ENCODE measurements around the gene PAH. TPM values are rescaled to one million over a fixed set of nuclear protein-coding genes. Genes with fewer than 3 reads are reported as not detected.

PAH gene
- total RNA-seq, 1 experiment from 2014 or later, result not detected

DNA sequence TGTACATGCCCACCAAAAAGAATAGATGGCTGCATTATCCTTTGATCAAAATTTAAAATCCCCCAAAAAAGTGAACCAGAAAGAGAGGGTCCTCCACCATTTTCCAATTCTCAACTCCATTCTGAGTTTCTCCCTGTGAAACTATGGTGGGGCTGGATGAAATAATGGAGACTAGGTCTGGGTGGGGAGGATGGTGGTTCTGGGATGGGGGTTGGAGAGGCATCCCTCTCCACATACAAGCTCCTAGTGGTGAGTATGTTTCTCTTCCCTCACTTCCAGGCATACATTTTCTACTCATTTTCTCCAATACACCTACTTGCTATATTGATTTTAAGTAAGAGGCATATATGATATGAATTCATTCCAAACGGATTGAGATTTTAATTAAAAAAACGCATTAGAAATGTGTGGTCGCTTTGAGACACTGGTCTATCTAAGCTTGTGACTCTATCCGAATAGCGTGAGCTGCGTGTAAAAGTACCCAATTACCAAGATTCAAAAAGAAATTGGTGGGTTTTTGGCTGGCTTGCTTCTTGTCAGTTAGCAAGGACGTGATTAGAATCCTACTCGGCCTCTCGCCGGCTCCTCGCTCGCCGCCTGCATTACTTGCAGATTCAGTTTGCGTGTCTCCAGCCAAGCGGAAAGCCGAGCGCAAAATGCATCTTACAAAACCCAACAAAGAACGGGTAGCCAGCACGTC lies 43.9 kb upstream of the PAH start:
- ChIA-PET POLR2A (ENCODE audit: low non-redundant PET) (no interaction called here), CTCF (no interaction called here)
- no peaks in the 10 kb centered on the region for H3K4me1 ChIP-seq (ENCODE audit: insufficient read depth, low read length, poor library complexity, severe bottlenecking)
- no peaks in the 10 kb centered on the region for H3K9me3 ChIP-seq (ENCODE audit: low read depth, low read length, poor library complexity, severe bottlenecking)
- TF ChIP-seq, protein P1, sequence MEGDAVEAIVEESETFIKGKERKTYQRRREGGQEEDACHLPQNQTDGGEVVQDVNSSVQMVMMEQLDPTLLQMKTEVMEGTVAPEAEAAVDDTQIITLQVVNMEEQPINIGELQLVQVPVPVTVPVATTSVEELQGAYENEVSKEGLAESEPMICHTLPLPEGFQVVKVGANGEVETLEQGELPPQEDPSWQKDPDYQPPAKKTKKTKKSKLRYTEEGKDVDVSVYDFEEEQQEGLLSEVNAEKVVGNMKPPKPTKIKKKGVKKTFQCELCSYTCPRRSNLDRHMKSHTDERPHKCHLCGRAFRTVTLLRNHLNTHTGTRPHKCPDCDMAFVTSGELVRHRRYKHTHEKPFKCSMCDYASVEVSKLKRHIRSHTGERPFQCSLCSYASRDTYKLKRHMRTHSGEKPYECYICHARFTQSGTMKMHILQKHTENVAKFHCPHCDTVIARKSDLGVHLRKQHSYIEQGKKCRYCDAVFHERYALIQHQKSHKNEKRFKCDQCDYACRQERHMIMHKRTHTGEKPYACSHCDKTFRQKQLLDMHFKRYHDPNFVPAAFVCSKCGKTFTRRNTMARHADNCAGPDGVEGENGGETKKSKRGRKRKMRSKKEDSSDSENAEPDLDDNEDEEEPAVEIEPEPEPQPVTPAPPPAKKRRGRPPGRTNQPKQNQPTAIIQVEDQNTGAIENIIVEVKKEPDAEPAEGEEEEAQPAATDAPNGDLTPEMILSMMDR (conservative IDR thresholded peaks at IDR 0.05; ENCODE audit: low read depth, low read length), result no peak
- no peaks in the 10 kb centered on the region for H3K36me3 ChIP-seq (ENCODE audit: insufficient read depth, low read length, poor library complexity, severe bottlenecking)
- H3K4me3 ChIP-seq (ENCODE audit: low read depth, low read length, poor library complexity, severe bottlenecking), result no peak overlapping the region
- no peak for DNase-seq (ENCODE audit: low spot score)
- intact Hi-C loops (cut with micrococcal nuclease; ENCODE audit: unreplicated experiment), result no loop called here
- H3K27ac ChIP-seq (ENCODE audit: low read depth, low read length, poor library complexity, severe bottlenecking), result no peak overlapping the region
- peaks cover 100% of the 10 kb centered on the region for H3K27me3 ChIP-seq (replicated peaks; ENCODE audit: insufficient read depth, low read depth, low read length, poor library complexity)
- BruUV-seq (replicated peaks), result no TSS peak

DNA sequence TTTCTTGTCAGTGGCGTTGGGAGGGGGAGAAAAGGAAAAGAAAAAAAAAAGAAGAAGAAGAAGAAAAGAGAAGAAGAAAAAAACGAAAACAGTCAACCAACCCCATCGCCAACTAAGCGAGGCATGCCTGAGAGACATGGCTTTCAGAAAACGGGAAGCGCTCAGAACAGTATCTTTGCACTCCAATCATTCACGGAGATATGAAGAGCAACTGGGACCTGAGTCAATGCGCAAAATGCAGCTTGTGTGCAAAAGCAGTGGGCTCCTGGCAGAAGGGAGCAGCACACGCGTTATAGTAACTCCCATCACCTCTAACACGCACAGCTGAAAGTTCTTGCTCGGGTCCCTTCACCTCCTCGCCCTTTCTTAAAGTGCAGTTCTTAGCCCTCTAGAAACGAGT lies 42.3 kb upstream of the PAH start:
- no peak overlapping the region for H3K27ac ChIP-seq (ENCODE audit: low read depth, low read length, poor library complexity, severe bottlenecking)
- ChIA-PET POLR2A (ENCODE audit: low non-redundant PET) (no interaction called here), CTCF (no interaction called here)
- no peaks in the 10 kb centered on the region for H3K9me3 ChIP-seq (ENCODE audit: low read depth, low read length, poor library complexity, severe bottlenecking)
- peaks cover 100% of the 10 kb centered on the region for H3K27me3 ChIP-seq (replicated peaks; ENCODE audit: insufficient read depth, low read depth, low read length, poor library complexity)
- BruUV-seq (replicated peaks), result no TSS peak
- intact Hi-C loops (cut with micrococcal nuclease; ENCODE audit: unreplicated experiment), result no loop called here
- TF ChIP-seq EZH2 (IDR thresholded peaks at IDR 0.05; ENCODE audit: borderline replicate concordance, low read depth, low read length, poor library complexity, severe bottlenecking), result no peak
- TF ChIP-seq, protein P1 (conservative IDR thresholded peaks at IDR 0.05; ENCODE audit: low read depth, low read length), result no peak
- no peak for DNase-seq (ENCODE audit: low spot score)
- no peaks in the 10 kb centered on the region for H3K4me1 ChIP-seq (ENCODE audit: insufficient read depth, low read length, poor library complexity, severe bottlenecking)
- H3K4me3 ChIP-seq (ENCODE audit: low read depth, low read length, poor library complexity, severe bottlenecking), result no peak overlapping the region
- H3K36me3 ChIP-seq (ENCODE audit: insufficient read depth, low read length, poor library complexity, severe bottlenecking), result no peaks in the 10 kb centered on the region

DNA sequence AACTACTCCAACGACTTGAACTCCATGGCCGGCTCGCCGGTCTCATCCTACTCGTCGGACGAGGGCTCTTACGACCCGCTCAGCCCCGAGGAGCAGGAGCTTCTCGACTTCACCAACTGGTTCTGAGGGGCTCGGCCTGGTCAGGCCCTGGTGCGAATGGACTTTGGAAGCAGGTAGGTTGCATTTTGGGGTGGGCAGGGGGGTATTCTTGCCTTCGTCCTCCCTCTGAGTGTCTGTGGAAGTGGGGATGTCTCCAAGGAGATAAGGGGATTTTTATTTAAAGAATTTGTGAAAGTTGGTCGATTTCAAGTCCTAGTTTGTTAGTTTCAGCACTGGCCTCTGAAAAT lies 41.8 kb upstream of the PAH start:
- Histone ChIP-seq H3K27me3 (replicated peaks; ENCODE audit: insufficient read depth, low read depth, low read length, poor library complexity) (peaks cover 100% of the 10 kb centered on the region), H3K36me3 (ENCODE audit: insufficient read depth, low read length, poor library complexity, severe bottlenecking) (no peaks in the 10 kb centered on the region), H3K27ac (ENCODE audit: low read depth, low read length, poor library complexity, severe bottlenecking) (no peak overlapping the region), H3K4me1 (ENCODE audit: insufficient read depth, low read length, poor library complexity, severe bottlenecking) (no peaks in the 10 kb centered on the region), H3K4me3 (ENCODE audit: low read depth, low read length, poor library complexity, severe bottlenecking) (no peak overlapping the region), H3K9me3 (ENCODE audit: low read depth, low read length, poor library complexity, severe bottlenecking) (no peaks in the 10 kb centered on the region)
- TF ChIP-seq, protein P1 (conservative IDR thresholded peaks at IDR 0.05; ENCODE audit: low read depth, low read length), result no peak
- no peak for TF ChIP-seq EZH2 (IDR thresholded peaks at IDR 0.05; ENCODE audit: borderline replicate concordance, low read depth, low read length, poor library complexity, severe bottlenecking)
- no TSS peak for BruUV-seq (replicated peaks)
- POLR2A ChIA-PET (ENCODE audit: low non-redundant PET), result no interaction called here
- intact Hi-C loops (cut with micrococcal nuclease; ENCODE audit: unreplicated experiment), result no loop called here
- DNase-seq (ENCODE audit: low spot score), result no peak
- CTCF ChIA-PET, result no interaction called here
